ENCODE results near the gene LCLAT1.

GRCh38 chr2:30437809-30438548 lies 9.1 kb upstream of the LCLAT1 start:
- TF ChIP-seq CTCF (IDR thresholded peaks at IDR 0.05) (no peak), POLR2A (IDR thresholded peaks at IDR 0.05) (no peak)
